NB4 (cell line): ENCODE measurements around the gene SUCLG2.

Experiments used
- DNase-seq: peaks from one replicate; pipeline ENCODE4 v3.0.0; 2010; ENCODE audit warnings: low read depth
- H3K4me3 ChIP-seq: one replicate; pipeline ENCODE4 v1.5.1; 2011; ENCODE audit warnings: mild to moderate bottlenecking, low read depth, low read length, moderate library complexity
- CTCF ChIP-seq: IDR thresholded peaks from one replicate; pipeline ENCODE4 v1.5.1; 2012; ENCODE audit warnings: low read depth, low read length
- MAX ChIP-seq: IDR thresholded peaks from 2 replicates; pipeline ENCODE4 v1.6.1; 2011; ENCODE audit warnings: low read depth, low read length
- MYC ChIP-seq: IDR thresholded peaks from 2 replicates; pipeline ENCODE4 v1.6.1; 2011; ENCODE audit warnings: low read depth, low read length
- POLR2A ChIP-seq: IDR thresholded peaks from 2 replicates; pipeline ENCODE4 v1.6.1; 2011; ENCODE audit warnings: mild to moderate bottlenecking; ENCODE audit not compliant: insufficient read length; ENCODE audit errors: extremely low read depth

Gene SUCLG2

DNA sequence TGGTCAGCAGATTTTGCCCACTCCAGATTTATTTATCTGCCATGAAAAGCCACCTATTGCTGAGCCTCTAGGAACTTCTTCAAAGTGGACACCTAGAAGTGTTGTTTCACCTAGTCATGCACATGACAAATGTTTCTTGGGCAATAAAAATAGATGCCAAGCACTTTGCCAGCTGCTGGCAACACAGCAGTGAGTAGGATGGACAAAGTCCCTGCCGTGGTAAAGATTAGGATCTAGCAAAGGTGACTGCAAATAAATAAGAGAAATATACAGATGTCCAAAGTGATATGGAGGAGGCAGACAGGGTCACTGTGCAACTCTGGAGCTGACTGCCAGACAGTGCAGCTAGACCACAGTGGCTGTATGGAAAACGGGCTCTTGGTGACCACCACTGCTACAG is 137.9 kb downstream of the SUCLG2 start:
- H3K4me3 ChIP-seq: no peak overlapping the region
- TF ChIP-seq CTCF: no peak
- TF ChIP-seq MYC: no peak
- no peak for TF ChIP-seq MAX
- TF ChIP-seq POLR2A: no peak
- DNase-seq: no peak

DNA sequence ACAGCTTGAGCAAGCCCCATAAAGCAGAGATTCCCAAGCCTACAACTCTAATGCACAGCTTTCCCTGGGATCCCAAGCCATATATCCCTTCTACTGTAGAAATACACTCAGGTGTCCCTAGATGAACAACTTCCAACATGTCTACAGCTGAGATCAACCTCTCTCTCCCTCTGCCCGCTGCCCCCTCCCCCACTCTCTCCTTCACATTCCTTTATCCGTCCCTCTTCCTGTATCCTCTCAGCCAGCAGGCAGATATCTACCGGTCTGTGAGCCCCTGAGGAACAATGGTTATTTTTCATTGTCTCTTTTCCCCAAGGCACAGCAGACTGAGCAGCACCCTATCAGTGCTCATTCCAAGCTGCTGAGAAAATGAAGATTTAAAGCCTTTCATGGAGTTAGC is 138.6 kb downstream of the SUCLG2 start:
- no peak for DNase-seq
- no peak for TF ChIP-seq MYC
- TF ChIP-seq CTCF: no peak
- TF ChIP-seq MAX: no peak
- no peak for TF ChIP-seq POLR2A
- no peak overlapping the region for H3K4me3 ChIP-seq

GRCh38 chr3:67509471-67510075 is 144.8 kb downstream of the SUCLG2 start:
- TF ChIP-seq POLR2A (no peak), CTCF (no peak), MAX (no peak), MYC (no peak)
- H3K4me3 ChIP-seq: no peak overlapping the region
- DNase-seq: no peak

DNA sequence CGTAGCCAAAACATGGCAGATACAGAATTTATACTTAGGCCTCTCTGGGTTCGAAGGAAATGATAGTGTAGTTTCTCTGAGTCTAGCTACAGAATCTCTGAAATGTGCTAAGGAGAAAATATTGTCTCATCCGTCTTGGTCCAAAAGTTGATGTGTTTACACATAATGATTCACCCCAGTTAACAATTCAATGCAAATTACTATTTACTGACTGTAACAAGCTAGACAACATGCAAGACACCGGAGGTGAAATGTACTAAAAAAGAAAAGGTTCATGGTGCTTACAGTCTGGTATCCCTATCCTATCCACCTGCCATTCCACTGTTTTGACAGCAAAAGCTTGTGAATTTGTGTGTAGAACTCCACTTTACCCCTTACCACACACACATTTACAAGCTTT is 146.8 kb downstream of the SUCLG2 start:
- no peak overlapping the region for H3K4me3 ChIP-seq
- no peak for DNase-seq
- TF ChIP-seq CTCF: no peak
- no peak for TF ChIP-seq MYC
- TF ChIP-seq MAX: no peak
- no peak for TF ChIP-seq POLR2A

- DNase-seq: no peak
- H3K4me3 ChIP-seq: no peak overlapping the region
- TF ChIP-seq POLR2A: no peak
- TF ChIP-seq CTCF: no peak
- no peak for TF ChIP-seq MAX
- TF ChIP-seq MYC: no peak
These were observed 153.7 kb downstream of the SUCLG2 start for GRCh38 chr3:67500709-67501108.

DNA sequence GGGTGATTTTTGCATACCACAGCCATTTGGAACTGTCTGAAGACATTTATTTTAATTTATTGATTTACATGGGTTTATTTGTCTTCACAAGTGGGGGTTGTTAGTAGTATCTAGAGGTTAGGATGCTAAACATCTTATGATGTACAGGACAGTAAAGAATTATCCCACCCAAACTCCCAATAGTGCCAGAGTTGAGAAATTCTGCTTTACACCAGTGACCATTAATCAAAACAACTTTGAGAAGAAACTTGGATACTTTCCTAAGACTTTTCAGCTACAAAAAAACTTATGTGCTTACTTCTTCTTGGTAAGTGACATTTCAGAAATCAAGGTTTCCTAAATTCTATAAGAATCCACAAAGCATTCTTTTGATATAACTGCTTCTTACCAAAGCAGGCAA is 156.7 kb downstream of the SUCLG2 start:
- DNase-seq: no peak
- TF ChIP-seq MAX (no peak), MYC (no peak), CTCF (no peak), POLR2A (no peak)
- H3K4me3 ChIP-seq: no peak overlapping the region
